ENCODE measurements around the gene OR2AE1. TPM values are rescaled to one million over a fixed set of nuclear protein-coding genes. Genes with fewer than 3 reads are reported as not detected.

Gene OR2AE1
- total and polyA plus RNA-seq, 9 of the 15 experiments (the other 6 are each of a cell fraction or from before 2014, with no cell fraction given): 0.27 TPM; not detected in 8

- TF ChIP-seq ZBTB40 (IDR thresholded peaks at IDR 0.05) (peak; percentile 95), ZBTB40 (CRISPR knock-in tag; IDR thresholded peaks at IDR 0.05) (no peak), PBX2 (CRISPR knock-in tag; IDR thresholded peaks at IDR 0.05; ENCODE audit: low read depth) (no peak), PBX2 (tag; conservative IDR thresholded peaks at IDR 0.05; ENCODE audit: low read depth) (peak; percentile 47), HNRNPUL1 (IDR thresholded peaks at IDR 0.05; ENCODE audit: low read length) (no peak), YY1 (IDR thresholded peaks at IDR 0.05; ENCODE audit: borderline replicate concordance in 1 of 3, control insufficient read depth in 1 of 3, extremely low read depth in 1 of 3, insufficient read depth in 3 of 3, insufficient read length in 1 of 3, insufficient replicate concordance in 2 of 3, low read depth in 1 of 3, low read length in 2 of 3) (peak in 2 of 3 experiments; percentile 60 to 61), SIRT6 (IDR thresholded peaks at IDR 0.05; ENCODE audit: low read depth, low read length) (no peak), SREBF1 (IDR thresholded peaks at IDR 0.05; ENCODE audit: borderline replicate concordance, low read depth, low read length) (no peak), NCOR1 (IDR thresholded peaks at IDR 0.05) (no peak), ZNF445 (CRISPR knock-in tag; IDR thresholded peaks at IDR 0.05; ENCODE audit: low read depth) (no peak), ZNF717 (CRISPR knock-in tag; IDR thresholded peaks at IDR 0.05) (no peak)
- TF ChIP-seq, protein P1, sequence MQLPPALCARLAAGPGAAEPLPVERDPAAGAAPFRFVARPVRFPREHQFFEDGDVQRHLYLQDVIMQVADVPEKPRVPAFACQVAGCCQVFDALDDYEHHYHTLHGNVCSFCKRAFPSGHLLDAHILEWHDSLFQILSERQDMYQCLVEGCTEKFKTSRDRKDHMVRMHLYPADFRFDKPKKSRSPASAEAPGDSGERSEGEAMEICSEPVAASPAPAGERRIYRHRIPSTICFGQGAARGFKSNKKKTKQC (CRISPR knock-in tag; IDR thresholded peaks at IDR 0.05): peak; percentile 58; the same call in 1 of the 2 replicates
Measured at GRCh38 chr7:99918959-99919813, 42.4 kb upstream of the OR2AE1 start, which contains the start of gene TRIM4 (continued).

Data from K562 (cell line).